Measurements from ENCODE around the gene CNOT6L. TPM values are rescaled to one million over a fixed set of nuclear protein-coding genes. Genes with fewer than 3 reads are reported as not detected.

Gene CNOT6L
- polyA plus RNA-seq, 1 of the 3 experiments (the other 2 are of a cell fraction), result 2.8 TPM

DNA sequence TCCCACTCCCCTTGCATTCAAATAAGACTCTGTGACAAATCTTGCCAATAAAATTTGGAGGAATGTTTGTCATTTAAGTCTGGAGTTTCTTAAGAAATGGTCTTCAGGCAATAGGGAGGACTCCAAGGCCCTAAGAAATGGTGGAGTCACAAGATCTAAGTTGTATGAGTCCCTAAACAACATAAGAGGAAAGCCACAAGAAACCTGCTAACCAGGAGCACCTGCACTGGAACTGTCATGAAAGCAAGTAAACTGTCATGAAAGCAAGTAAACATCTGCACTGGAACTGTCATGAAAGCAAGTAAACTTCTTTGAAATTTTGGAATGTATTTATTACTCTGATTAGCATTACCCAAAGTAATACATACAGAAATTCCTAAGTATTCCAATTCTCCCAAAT, 3.5 kb downstream of the CNOT6L start:
- no peak for DNase-seq
- H3K27ac ChIP-seq (ENCODE audit: low read depth in 2 of 2, low read length in 1 of 2), result no peak overlapping the region
- ChIA-PET CTCF (no interaction called here), POLR2A (no interaction called here)
- H3K9me2 ChIP-seq, result no peaks in the 10 kb centered on the region
- H3K4me2 ChIP-seq, result no peak overlapping the region
- no peaks in the 10 kb centered on the region for H3K36me3 ChIP-seq (replicated peaks in 1 of 2; ENCODE audit: control insufficient read depth in 1 of 2, insufficient read depth in 2 of 2, low read length in 1 of 2)
- no peaks in the 10 kb centered on the region for H3K27me3 ChIP-seq (ENCODE audit: insufficient read depth)
- H3K9ac ChIP-seq, result no peak overlapping the region
- H3K4me3 ChIP-seq (ENCODE audit: low read depth in 2 of 2, low read length in 1 of 2), result no peak overlapping the region
- H3K79me2 ChIP-seq (ENCODE audit: insufficient read depth), result peaks cover 72% of the 10 kb centered on the region
- TF ChIP-seq RCOR1 (IDR thresholded peaks at IDR 0.05; ENCODE audit: low read length) (no peak), NRF1 (IDR thresholded peaks at IDR 0.05; ENCODE audit: low read depth, low read length) (no peak), CHD2 (IDR thresholded peaks at IDR 0.05; ENCODE audit: low read length, partially characterized antibody) (no peak), PBX3 (IDR thresholded peaks at IDR 0.05) (no peak), JUND (IDR thresholded peaks at IDR 0.05) (no peak), RAD21 (IDR thresholded peaks at IDR 0.05; ENCODE audit: low read length) (no peak), SMC3 (IDR thresholded peaks at IDR 0.05; ENCODE audit: low read depth, low read length) (no peak), ZBTB33 (IDR thresholded peaks at IDR 0.05; ENCODE audit: borderline replicate concordance, low read depth) (no peak)
- peaks cover 0 to 5% of the 10 kb centered on the region in 2 experiments; a peak in 2 of 4 replicates for H3K4me1 ChIP-seq (ENCODE audit: control insufficient read depth in 1 of 2, insufficient read depth in 2 of 2, low read depth in 1 of 2, low read length in 1 of 2)
- H3F3A ChIP-seq (replicated peaks; ENCODE audit: insufficient read depth), result peaks cover 17% of the 10 kb centered on the region
- H2AFZ ChIP-seq (ENCODE audit: low read depth), result no peak overlapping the region
- H4K20me1 ChIP-seq (ENCODE audit: insufficient read depth), result peaks cover 7% of the 10 kb centered on the region; the same call in 1 of the 2 replicates
- no peaks in the 10 kb centered on the region; the same call in 1 of the 2 replicates for H3K9me3 ChIP-seq

DNA sequence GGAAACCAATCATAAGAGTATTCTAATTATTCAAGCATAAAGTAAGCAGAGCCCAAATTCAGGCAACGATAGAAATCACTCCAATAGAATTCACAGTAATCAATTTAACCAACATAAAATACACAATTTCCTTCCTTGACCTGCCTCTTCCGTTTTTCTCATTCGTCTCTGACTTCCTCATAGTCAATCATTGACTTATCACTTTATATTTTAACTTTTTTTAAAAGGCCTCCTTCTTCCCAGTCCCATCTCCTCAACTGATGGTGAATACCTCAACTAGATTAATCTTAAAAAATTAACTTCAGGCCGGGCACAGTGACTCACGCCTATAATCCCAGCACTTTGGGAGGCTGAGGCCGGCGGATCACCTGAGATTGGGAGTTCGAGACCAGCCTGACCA, 13.3 kb downstream of the CNOT6L start:
- H2AFZ ChIP-seq (ENCODE audit: low read depth), result no peak overlapping the region
- H3K36me3 ChIP-seq (replicated peaks in 1 of 2; ENCODE audit: control insufficient read depth in 1 of 2, insufficient read depth in 2 of 2, low read length in 1 of 2), result no peaks in the 10 kb centered on the region
- H3K4me2 ChIP-seq, result no peak overlapping the region
- peaks cover 0 to 5% of the 10 kb centered on the region in 2 experiments; a peak in 1 of 4 replicates for H3K4me1 ChIP-seq (ENCODE audit: control insufficient read depth in 1 of 2, insufficient read depth in 2 of 2, low read depth in 1 of 2, low read length in 1 of 2)
- CTCF ChIA-PET, result no interaction called here
- POLR2A ChIA-PET, result no interaction called here
- no peaks in the 10 kb centered on the region for H3F3A ChIP-seq (replicated peaks; ENCODE audit: insufficient read depth)
- peaks cover 61% of the 10 kb centered on the region for H3K79me2 ChIP-seq (ENCODE audit: insufficient read depth)
- H3K9ac ChIP-seq, result no peak overlapping the region
- H3K9me2 ChIP-seq, result no peaks in the 10 kb centered on the region
- H4K20me1 ChIP-seq (ENCODE audit: insufficient read depth), result no peaks in the 10 kb centered on the region
- H3K9me3 ChIP-seq, result no peaks in the 10 kb centered on the region
- no peaks in the 10 kb centered on the region for H3K27me3 ChIP-seq (ENCODE audit: insufficient read depth)
- H3K27ac ChIP-seq (ENCODE audit: low read depth in 2 of 2, low read length in 1 of 2), result no peak overlapping the region
- no peak for DNase-seq
- 92% methylated on average over 8 of the region's 8 CpGs for WGBS (ENCODE audit: low lambda C conversion rate)
- H3K4me3 ChIP-seq (ENCODE audit: low read depth in 2 of 2, low read length in 1 of 2), result no peak overlapping the region
- TF ChIP-seq RAD21 (IDR thresholded peaks at IDR 0.05; ENCODE audit: low read length) (no peak), RFX5 (IDR thresholded peaks at IDR 0.05; ENCODE audit: low read length) (no peak), GATA2 (CRISPR knock-in tag; IDR thresholded peaks at IDR 0.05) (no peak), GABPA (IDR thresholded peaks at IDR 0.05; ENCODE audit: low read depth) (no peak), FOXM1 (IDR thresholded peaks at IDR 0.05; ENCODE audit: low read depth) (no peak), FOXJ3 (CRISPR knock-in tag; IDR thresholded peaks at IDR 0.05) (no peak), TAF1 (IDR thresholded peaks at IDR 0.05; ENCODE audit: borderline replicate concordance, low read depth, low read length) (no peak), MAX (IDR thresholded peaks at IDR 0.05; ENCODE audit: low read depth) (no peak), RXRA (IDR thresholded peaks at IDR 0.05; ENCODE audit: borderline replicate concordance, low read depth) (no peak), PBX3 (IDR thresholded peaks at IDR 0.05) (no peak), YY1 (IDR thresholded peaks at IDR 0.05; ENCODE audit: low read depth) (no peak), ZBTB33 (IDR thresholded peaks at IDR 0.05; ENCODE audit: borderline replicate concordance, low read depth) (no peak), TEAD4 (IDR thresholded peaks at IDR 0.05; ENCODE audit: borderline replicate concordance, insufficient read depth) (no peak), POLR2AphosphoS5 (IDR thresholded peaks at IDR 0.05; ENCODE audit: low read depth, low read length) (no peak), FOSL2 (IDR thresholded peaks at IDR 0.05; ENCODE audit: borderline replicate concordance, low read depth) (no peak), TCF12 (IDR thresholded peaks at IDR 0.05) (no peak), IRF3 (IDR thresholded peaks at IDR 0.05; ENCODE audit: low read depth, low read length) (no peak), SMC3 (IDR thresholded peaks at IDR 0.05; ENCODE audit: low read depth, low read length) (no peak)
